LNCaP clone FGC (cell line): ENCODE measurements around the gene RGS9BP.

Experiments used
- DNase-seq: peaks from one replicate; pipeline ENCODE4 v3.0.0-alpha.2; 2011; ENCODE audit warnings: low read depth
- H3K4me3 ChIP-seq: 2 replicates; pipeline ENCODE4 v1.5.1; 2011; ENCODE audit warnings: mild to moderate bottlenecking, low read depth, low read length, control low read depth
- CTCF ChIP-seq: IDR thresholded peaks from 2 replicates; pipeline ENCODE4 v1.5.1; 2012; ENCODE audit warnings: mild to moderate bottlenecking; ENCODE audit not compliant: control insufficient read depth, insufficient read depth; ENCODE audit errors: extremely low read depth

The RGS9BP gene

GRCh38 chr19:32671883-32672593, 3.6 kb upstream of the RGS9BP start:
- DNase-seq, result no peak
- no peak overlapping the region for H3K4me3 ChIP-seq

GRCh38 chr19:32672841-32673240, 2.8 kb upstream of the RGS9BP start:
- no peak overlapping the region for H3K4me3 ChIP-seq
- DNase-seq, result no peak
- TF ChIP-seq CTCF, result no peak

More at GRCh38 chr19:32671883-32672593, 3.6 kb upstream of the RGS9BP start:
- no peak for TF ChIP-seq CTCF

GRCh38 chr19:32673573-32673972, 2.1 kb upstream of the RGS9BP start:
- peak overlapping the region; percentile 80 for H3K4me3 ChIP-seq
- DNase-seq, result no peak
- no peak for TF ChIP-seq CTCF

DNA sequence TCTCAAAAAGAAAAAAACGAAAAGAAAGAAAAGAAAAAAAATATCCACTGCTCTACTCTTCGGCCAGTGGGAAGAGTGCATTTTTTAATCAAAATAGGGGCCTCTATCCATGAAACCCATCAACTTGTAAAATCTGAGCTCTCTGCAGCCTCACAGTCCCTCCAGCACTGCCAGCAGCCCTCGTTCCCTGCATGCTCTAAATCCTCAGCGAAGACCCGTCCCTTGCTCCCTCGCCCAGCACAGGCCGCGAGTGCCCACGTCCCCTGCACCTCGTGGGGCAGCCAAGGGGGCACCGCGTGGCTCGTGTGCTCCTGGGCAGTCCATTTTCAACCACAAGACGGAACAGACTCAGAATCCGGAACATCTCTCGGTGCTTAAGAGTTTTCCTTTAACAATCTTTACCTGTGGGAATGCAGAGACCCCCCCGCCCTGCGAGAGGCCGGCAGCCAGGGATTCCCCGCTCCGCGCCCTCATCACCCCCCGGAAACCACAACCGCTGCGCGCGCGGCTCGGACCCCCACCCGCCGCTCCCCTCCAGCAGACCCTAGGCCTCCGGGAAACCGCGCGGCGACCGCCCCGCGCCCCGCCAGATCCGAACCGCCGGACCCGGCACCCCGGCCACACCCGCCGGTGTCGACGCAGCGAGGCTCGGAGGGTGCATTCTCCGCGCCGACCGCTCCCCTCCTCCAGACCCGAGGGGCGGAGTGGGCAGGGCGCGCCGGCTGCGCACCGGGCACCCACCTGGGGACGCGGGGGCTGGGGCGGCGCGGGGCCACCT, 1.3 kb upstream of the RGS9BP start:
- DNase-seq, result no peak
- TF ChIP-seq CTCF, result no peak
- H3K4me3 ChIP-seq, result peak overlapping the region; percentile 80

GRCh38 chr19:32674931-32675719, 523 bp upstream of the RGS9BP start, which contains the start of gene ANKRD27:
TSS of gene ANKRD27 (minus strand) at chr19:32675180. CDS start at chr19:32659015, 16,165 bp downstream.
- H3K4me3 ChIP-seq, result peak within 1 kb of the TSS; percentile 80
- TF ChIP-seq CTCF, result no peak
- peak; percentile 91 for DNase-seq

DNA sequence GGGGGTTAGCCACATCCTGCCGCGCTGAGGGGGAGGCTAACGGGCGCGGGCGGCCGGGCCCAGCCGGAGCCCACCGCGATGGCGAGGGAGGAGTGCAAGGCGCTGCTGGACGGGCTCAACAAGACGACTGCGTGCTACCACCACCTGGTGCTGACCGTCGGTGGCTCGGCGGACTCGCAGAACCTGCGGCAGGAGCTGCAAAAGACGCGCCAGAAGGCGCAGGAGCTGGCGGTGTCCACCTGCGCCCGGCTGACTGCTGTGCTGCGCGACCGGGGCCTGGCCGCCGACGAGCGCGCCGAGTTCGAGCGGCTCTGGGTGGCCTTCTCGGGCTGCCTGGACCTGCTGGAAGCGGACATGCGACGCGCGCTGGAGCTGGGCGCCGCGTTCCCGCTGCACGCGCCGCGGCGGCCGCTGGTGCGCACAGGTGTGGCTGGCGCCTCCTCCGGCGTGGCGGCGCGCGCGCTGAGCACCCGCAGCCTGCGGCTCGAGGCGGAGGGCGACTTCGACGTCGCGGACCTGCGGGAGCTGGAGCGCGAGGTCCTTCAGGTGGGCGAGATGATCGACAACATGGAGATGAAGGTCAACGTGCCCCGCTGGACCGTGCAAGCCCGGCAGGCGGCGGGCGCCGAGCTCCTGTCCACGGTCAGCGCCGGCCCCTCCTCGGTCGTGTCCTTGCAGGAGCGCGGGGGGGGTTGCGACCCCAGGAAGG, 692 bp downstream of the RGS9BP start:
- TF ChIP-seq CTCF, result 0 out of 2 replicates have a peak, but pooled peaks have one; percentile 15
- peak overlapping the region; percentile 80 for H3K4me3 ChIP-seq
- no peak for DNase-seq
